Activated CD8-positive, alpha-beta T cell treated with anti-CD3 and anti-CD28 coated beads for 36 hours (primary cell): ENCODE results near the gene NPTX1. TPM values are rescaled to one million over a fixed set of nuclear protein-coding genes. Genes with fewer than 3 reads are reported as not detected.

Experiments
- ATAC-seq: fragments of 200-7000 bp; cut with Tn5 transposase; one replicate; pipeline ENCODE4 v1.10.0; 2021; ENCODE audit warnings: mild to moderate bottlenecking, moderate library complexity
- CTCF ChIA-PET: fragments of 350-600 bp; sonication (Branson Sonifier 250); formaldehyde crosslinking; loops from one replicate; lab custom pipeline; 2021; ENCODE audit warnings: antibody characterized with exemption; lab: Charles Lee
- POLR2A ChIA-PET: fragments of 350-600 bp; sonication (Branson Sonifier 250); formaldehyde crosslinking; loops from one replicate; lab custom pipeline; 2021; ENCODE audit warnings: antibody characterized with exemption; lab: Charles Lee
- DNase-seq: peaks from one replicate; pipeline ENCODE4 v3.0.0-alpha.2; 2020
- H3K27ac Mint-ChIP-seq: one replicate; pipeline ENCODE4 v1.8.0; 2021; ENCODE audit warnings: mild to moderate bottlenecking, mixed read lengths
- H3K27me3 Mint-ChIP-seq: one replicate; pipeline ENCODE4 v1.8.0; 2021; ENCODE audit warnings: mixed read lengths
- H3K36me3 Mint-ChIP-seq: one replicate; pipeline ENCODE4 v1.8.0; 2021; ENCODE audit warnings: low read depth, mixed read lengths
- H3K4me1 Mint-ChIP-seq: one replicate; pipeline ENCODE4 v1.8.0; 2021; ENCODE audit warnings: low read depth, mixed read lengths
- H3K4me3 Mint-ChIP-seq: one replicate; pipeline ENCODE4 v1.8.0; 2021; ENCODE audit warnings: mild to moderate bottlenecking, moderate library complexity, mixed read lengths
- H3K9me3 Mint-ChIP-seq: one replicate; pipeline ENCODE4 v1.8.0; 2021; ENCODE audit warnings: mixed read lengths
- intact Hi-C: fragments of 100-400 bp; cut with micrococcal nuclease; formaldehyde crosslinking; loops from one replicate; pipeline ENCODE4 v1.10.0; 2022
- total RNA-seq, 2 experiments: library from RNA; stranded (reverse); gene quantifications; one replicate each; pipeline ENCODE4 v1.2.3, GENCODE V29; 2021
- TF ChIP-seq, protein P1 (sequence below): fragments of 200-600 bp; IDR thresholded peaks from one replicate; pipeline ENCODE4 v1.8.0; 2022; ENCODE audit warnings: antibody characterized with exemption, mild to moderate bottlenecking

Gene NPTX1
- total RNA-seq, 2 experiments from 2014 or later: 3.4 to 5.1 TPM

- CTCF ChIA-PET: interaction anchor here (2.0 kb wide), 1 partner anchor 93 kb away, joined by 4 read pairs; no protein-coding TSS in a partner anchor
- ATAC-seq: no peak
- intact Hi-C loops: no loop called here
- POLR2A ChIA-PET: interaction anchor here (0.5 kb wide), 1 partner anchor 1973 kb away, joined by 4 read pairs; no protein-coding TSS in a partner anchor
- no peak overlapping the region for H3K27ac Mint-ChIP-seq
- H3K27me3 Mint-ChIP-seq: peaks cover 45% of the 10 kb centered on the region
- H3K4me1 Mint-ChIP-seq: no peaks in the 10 kb centered on the region
- no peaks in the 10 kb centered on the region for H3K9me3 Mint-ChIP-seq
- TF ChIP-seq, protein P1, sequence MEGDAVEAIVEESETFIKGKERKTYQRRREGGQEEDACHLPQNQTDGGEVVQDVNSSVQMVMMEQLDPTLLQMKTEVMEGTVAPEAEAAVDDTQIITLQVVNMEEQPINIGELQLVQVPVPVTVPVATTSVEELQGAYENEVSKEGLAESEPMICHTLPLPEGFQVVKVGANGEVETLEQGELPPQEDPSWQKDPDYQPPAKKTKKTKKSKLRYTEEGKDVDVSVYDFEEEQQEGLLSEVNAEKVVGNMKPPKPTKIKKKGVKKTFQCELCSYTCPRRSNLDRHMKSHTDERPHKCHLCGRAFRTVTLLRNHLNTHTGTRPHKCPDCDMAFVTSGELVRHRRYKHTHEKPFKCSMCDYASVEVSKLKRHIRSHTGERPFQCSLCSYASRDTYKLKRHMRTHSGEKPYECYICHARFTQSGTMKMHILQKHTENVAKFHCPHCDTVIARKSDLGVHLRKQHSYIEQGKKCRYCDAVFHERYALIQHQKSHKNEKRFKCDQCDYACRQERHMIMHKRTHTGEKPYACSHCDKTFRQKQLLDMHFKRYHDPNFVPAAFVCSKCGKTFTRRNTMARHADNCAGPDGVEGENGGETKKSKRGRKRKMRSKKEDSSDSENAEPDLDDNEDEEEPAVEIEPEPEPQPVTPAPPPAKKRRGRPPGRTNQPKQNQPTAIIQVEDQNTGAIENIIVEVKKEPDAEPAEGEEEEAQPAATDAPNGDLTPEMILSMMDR: no peak
- DNase-seq: no peak
- no peak overlapping the region for H3K4me3 Mint-ChIP-seq
- H3K36me3 Mint-ChIP-seq: no peaks in the 10 kb centered on the region
These were observed 6.3 kb upstream of the NPTX1 start for GRCh38 chr17:80482555-80483308.

DNA sequence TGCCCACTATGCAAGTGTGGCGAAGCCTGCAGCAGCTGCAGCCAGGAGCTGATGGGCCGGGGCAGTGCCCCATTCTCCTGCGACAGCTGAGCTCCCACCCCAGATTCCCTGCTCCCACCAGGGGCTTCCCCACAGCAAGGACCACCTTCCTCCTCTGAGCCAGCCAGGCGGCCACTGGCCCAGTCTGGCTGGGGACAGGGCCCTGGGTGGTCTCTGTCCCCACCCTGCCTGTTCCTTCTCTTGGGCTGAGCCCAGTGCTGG, 5.6 kb upstream of the NPTX1 start:
- Mint-ChIP-seq H3K27me3 (peaks cover 42% of the 10 kb centered on the region), H3K4me1 (no peaks in the 10 kb centered on the region), H3K27ac (no peak overlapping the region), H3K4me3 (no peak overlapping the region), H3K36me3 (no peaks in the 10 kb centered on the region), H3K9me3 (no peaks in the 10 kb centered on the region)
- DNase-seq (no peak), ATAC-seq (no peak)
- ChIA-PET CTCF (no interaction called here), POLR2A (interaction anchor here (0.5 kb wide), 1 partner anchor 1974 kb away, joined by 4 read pairs; no protein-coding TSS in a partner anchor)
- TF ChIP-seq, protein P1: no peak
- intact Hi-C loops: no loop called here

DNA sequence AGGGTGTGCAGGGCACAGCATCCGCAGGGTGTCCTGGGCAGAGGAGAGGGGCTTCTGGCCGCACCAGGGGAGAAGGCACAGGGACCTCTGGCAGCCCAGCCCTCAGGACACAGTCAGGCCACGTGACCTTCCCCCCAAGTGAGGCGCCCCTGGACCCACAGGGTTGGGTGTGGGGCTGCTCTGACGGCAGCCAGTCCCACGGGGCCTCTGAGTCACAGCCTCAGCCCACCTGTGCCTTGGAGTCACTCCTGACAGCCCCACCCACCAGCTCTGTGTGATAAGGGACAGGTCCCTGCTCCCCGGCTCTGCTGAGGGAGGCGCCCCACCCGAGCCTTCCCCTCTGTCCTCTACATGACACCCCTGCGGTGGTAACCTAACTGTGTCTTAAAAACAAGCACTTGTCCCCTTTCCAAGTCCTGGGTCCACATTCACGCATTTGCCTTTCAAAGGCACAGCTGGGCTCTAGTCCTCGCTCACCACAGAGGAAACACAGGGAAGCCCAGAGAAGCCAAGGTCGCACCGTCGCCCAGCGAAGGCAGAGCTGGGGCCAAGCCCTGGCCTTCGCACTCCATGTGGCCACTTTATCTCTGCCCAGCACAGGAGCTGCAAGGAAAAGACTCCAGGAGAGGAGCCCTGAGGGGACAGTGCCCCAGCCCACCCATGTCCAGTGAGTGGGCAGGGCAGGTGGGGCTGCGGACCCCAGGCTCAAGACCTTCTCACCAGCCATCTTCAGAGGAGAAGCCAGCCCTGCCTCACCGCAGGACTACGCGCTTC, 5.1 kb upstream of the NPTX1 start:
- Mint-ChIP-seq H3K4me3 (no peak overlapping the region), H3K36me3 (no peaks in the 10 kb centered on the region), H3K9me3 (no peaks in the 10 kb centered on the region), H3K27me3 (peaks cover 38% of the 10 kb centered on the region), H3K27ac (no peak overlapping the region), H3K4me1 (no peaks in the 10 kb centered on the region)
- no peak for DNase-seq
- TF ChIP-seq, protein P1: no peak
- ChIA-PET POLR2A (interaction anchor here (1.0 kb wide), 1 partner anchor 103 kb away, joined by 3 read pairs; no protein-coding TSS in a partner anchor), CTCF (no interaction called here)
- ATAC-seq: no peak
- intact Hi-C loops: no loop called here

DNA sequence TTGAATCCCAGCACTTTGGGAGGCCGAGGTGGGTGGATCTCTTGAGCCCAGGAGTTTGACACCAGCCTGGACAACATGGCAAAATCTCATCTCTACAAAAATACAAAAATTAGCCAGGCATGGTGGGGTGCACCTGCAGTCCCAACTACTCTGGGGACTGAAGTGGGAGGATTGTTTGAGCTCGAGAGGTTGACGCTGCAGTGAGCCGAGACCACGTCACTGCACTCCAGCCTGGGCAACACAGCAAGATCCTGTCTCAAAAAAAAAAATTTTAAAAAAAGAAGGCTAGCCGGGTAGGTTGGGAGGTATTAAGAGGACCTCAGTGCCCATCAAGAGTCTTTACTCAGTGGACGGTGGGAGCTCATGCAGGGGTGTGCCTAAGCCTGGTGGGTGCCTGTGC, 3.8 kb upstream of the NPTX1 start:
- peaks cover 36% of the 10 kb centered on the region for H3K27me3 Mint-ChIP-seq
- DNase-seq (no peak), ATAC-seq (no peak)
- ChIA-PET POLR2A (interaction anchor here (1.0 kb wide), 1 partner anchor 104 kb away, joined by 3 read pairs; no protein-coding TSS in a partner anchor), CTCF (interaction anchor here (0.8 to 1.3 kb wide), 3 partner anchors 95 to 419 kb away, joined by 3 to 4 read pairs (median 3); no protein-coding TSS in a partner anchor)
- no peaks in the 10 kb centered on the region for H3K9me3 Mint-ChIP-seq
- no peak overlapping the region for H3K4me3 Mint-ChIP-seq
- peaks cover 4% of the 10 kb centered on the region for H3K4me1 Mint-ChIP-seq
- intact Hi-C loops: no loop called here
- no peak overlapping the region for H3K27ac Mint-ChIP-seq
- TF ChIP-seq, protein P1: no peak
- H3K36me3 Mint-ChIP-seq: no peaks in the 10 kb centered on the region

GRCh38 chr17:80479246-80479566, 2.8 kb upstream of the NPTX1 start:
- TF ChIP-seq, protein P1: no peak
- DNase-seq (no peak), ATAC-seq (no peak)
- no peaks in the 10 kb centered on the region for H3K36me3 Mint-ChIP-seq
- H3K27me3 Mint-ChIP-seq: peaks cover 45% of the 10 kb centered on the region
- ChIA-PET CTCF (no interaction called here), POLR2A (no interaction called here)
- intact Hi-C loops: no loop called here
- no peak overlapping the region for H3K27ac Mint-ChIP-seq
- H3K9me3 Mint-ChIP-seq: no peaks in the 10 kb centered on the region
- H3K4me1 Mint-ChIP-seq: peaks cover 11% of the 10 kb centered on the region
- no peak overlapping the region for H3K4me3 Mint-ChIP-seq
